Ishikawa (cell line): Measurements from ENCODE around the gene SLC6A12.
A peak's percentile ranks its signal among the peaks of the same experiment; 100 is the strongest.

Experiments
- CEBPB ChIP-seq: IDR thresholded peaks from 2 replicates; pipeline ENCODE4 v1.6.1; 2012
- CREB1 ChIP-seq: IDR thresholded peaks from 2 replicates; pipeline ENCODE4 v1.6.1; 2012; ENCODE audit warnings: low read depth
- EGR1 ChIP-seq: IDR thresholded peaks from 2 replicates; pipeline ENCODE4 v1.6.1; 2012
- EP300 ChIP-seq: IDR thresholded peaks from 2 replicates; pipeline ENCODE4 v1.6.1; 2012; ENCODE audit warnings: borderline replicate concordance
- FOXM1 ChIP-seq: IDR thresholded peaks from 2 replicates; pipeline ENCODE4 v1.6.1; 2012; ENCODE audit warnings: low read depth, borderline replicate concordance
- NFIC ChIP-seq: IDR thresholded peaks from 2 replicates; pipeline ENCODE4 v1.6.1; 2012
- RAD21 ChIP-seq: IDR thresholded peaks from 2 replicates; pipeline ENCODE4 v1.6.1; 2012; ENCODE audit warnings: low read depth
- TAF1 ChIP-seq: IDR thresholded peaks from 2 replicates; pipeline ENCODE4 v1.6.1; 2012; ENCODE audit warnings: low read depth, mild to moderate bottlenecking
- TCF12 ChIP-seq: IDR thresholded peaks from 2 replicates; pipeline ENCODE4 v1.6.1; 2012; ENCODE audit warnings: low read depth
- TEAD4 ChIP-seq: IDR thresholded peaks from 2 replicates; pipeline ENCODE4 v1.6.1; 2012
- YY1 ChIP-seq: IDR thresholded peaks from 2 replicates; pipeline ENCODE4 v1.6.1; 2012; ENCODE audit warnings: low read depth
- ZBTB7A ChIP-seq: IDR thresholded peaks from 2 replicates; pipeline ENCODE4 v1.6.1; 2012; ENCODE audit warnings: low read depth
- TF ChIP-seq, protein P1 (sequence below): IDR thresholded peaks from 2 replicates; pipeline ENCODE4 v1.6.1; 2012
- TF ChIP-seq, protein P2 (sequence below): IDR thresholded peaks from 2 replicates; pipeline ENCODE4 v1.6.1; 2012; ENCODE audit warnings: low read depth, mild to moderate bottlenecking
- TF ChIP-seq, protein P3 (sequence below): IDR thresholded peaks from 2 replicates; pipeline ENCODE4 v1.6.1; 2012

The SLC6A12 gene

DNA sequence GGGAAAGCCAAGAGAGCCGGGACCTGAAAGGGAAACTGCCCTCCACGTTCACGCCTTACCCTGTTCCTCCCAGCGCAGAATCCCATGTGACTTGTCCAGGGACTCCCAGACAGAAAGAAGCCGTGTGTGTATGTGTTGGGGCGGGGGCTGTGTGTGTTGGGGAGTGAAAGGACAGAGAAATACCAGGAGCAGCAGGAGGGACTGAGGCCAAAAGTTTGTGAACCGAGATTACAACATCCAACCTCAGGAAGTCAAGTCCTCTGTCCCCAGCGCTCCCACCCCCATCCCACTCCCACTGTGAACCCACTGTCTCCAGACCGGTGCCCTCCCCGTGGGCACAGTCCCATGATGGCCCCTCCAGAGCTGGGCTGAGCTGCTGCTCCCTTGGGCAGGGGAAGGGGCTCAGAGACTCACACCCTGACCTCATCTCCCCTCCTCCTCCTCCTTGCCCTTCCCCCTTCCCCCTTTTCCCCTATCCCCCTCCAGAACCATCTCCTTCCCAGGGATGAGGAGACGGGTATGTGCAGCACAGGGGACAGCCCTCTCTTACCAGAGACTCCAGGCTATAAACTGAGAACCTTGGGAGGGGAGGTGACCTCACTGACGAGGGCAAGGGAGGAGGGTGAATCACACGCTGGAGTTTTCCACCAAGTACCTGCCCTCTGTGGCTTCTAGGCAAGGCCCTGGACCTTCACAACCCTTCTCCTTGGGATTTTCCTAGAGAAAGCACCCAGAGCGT lies at the start of gene SLC6A12:
SLC6A12 (minus strand) TSS at position 155 of the 739 bp plus-strand sequence. CDS start 4,171 bp downstream, outside the sequence.
- 0 out of 2 replicates have a peak, but pooled peaks have one; percentile 35 for TF ChIP-seq ZBTB7A
- TF ChIP-seq EGR1 = no peak

DNA sequence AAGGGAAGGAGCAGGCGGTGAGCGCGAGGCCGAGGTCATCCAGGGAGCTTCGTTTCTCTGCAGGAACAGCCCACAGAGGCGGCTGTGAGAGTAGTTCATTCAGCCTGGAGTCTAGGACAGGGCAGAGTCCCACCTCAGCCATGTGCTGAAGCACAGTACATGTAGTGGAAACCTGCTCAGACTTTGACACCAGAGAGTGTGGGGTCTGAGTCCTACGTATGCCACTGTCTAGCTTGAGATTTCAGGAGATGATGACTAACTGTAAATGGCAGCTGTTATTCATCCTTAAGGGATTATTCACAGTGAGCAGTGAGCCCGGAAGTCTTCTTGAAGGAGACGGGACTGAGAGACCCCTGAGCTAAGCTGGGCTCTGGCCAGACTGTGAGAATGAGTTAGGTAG lies 49.6 kb upstream of the SLC6A12 start:
- TF ChIP-seq, protein P1, sequence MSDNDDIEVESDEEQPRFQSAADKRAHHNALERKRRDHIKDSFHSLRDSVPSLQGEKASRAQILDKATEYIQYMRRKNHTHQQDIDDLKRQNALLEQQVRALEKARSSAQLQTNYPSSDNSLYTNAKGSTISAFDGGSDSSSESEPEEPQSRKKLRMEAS = no peak
- TF ChIP-seq YY1 (no peak), EP300 (no peak), TEAD4 (no peak), FOXM1 (no peak), CREB1 (no peak), ZBTB7A (no peak), NFIC (no peak), TCF12 (no peak), TAF1 (no peak), EGR1 (no peak), RAD21 (no peak), CEBPB (no peak)
- TF ChIP-seq, protein P2, sequence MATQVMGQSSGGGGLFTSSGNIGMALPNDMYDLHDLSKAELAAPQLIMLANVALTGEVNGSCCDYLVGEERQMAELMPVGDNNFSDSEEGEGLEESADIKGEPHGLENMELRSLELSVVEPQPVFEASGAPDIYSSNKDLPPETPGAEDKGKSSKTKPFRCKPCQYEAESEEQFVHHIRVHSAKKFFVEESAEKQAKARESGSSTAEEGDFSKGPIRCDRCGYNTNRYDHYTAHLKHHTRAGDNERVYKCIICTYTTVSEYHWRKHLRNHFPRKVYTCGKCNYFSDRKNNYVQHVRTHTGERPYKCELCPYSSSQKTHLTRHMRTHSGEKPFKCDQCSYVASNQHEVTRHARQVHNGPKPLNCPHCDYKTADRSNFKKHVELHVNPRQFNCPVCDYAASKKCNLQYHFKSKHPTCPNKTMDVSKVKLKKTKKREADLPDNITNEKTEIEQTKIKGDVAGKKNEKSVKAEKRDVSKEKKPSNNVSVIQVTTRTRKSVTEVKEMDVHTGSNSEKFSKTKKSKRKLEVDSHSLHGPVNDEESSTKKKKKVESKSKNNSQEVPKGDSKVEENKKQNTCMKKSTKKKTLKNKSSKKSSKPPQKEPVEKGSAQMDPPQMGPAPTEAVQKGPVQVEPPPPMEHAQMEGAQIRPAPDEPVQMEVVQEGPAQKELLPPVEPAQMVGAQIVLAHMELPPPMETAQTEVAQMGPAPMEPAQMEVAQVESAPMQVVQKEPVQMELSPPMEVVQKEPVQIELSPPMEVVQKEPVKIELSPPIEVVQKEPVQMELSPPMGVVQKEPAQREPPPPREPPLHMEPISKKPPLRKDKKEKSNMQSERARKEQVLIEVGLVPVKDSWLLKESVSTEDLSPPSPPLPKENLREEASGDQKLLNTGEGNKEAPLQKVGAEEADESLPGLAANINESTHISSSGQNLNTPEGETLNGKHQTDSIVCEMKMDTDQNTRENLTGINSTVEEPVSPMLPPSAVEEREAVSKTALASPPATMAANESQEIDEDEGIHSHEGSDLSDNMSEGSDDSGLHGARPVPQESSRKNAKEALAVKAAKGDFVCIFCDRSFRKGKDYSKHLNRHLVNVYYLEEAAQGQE = no peak
- TF ChIP-seq, protein P3, sequence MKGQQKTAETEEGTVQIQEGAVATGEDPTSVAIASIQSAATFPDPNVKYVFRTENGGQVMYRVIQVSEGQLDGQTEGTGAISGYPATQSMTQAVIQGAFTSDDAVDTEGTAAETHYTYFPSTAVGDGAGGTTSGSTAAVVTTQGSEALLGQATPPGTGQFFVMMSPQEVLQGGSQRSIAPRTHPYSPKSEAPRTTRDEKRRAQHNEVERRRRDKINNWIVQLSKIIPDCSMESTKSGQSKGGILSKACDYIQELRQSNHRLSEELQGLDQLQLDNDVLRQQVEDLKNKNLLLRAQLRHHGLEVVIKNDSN = no peak

DNA sequence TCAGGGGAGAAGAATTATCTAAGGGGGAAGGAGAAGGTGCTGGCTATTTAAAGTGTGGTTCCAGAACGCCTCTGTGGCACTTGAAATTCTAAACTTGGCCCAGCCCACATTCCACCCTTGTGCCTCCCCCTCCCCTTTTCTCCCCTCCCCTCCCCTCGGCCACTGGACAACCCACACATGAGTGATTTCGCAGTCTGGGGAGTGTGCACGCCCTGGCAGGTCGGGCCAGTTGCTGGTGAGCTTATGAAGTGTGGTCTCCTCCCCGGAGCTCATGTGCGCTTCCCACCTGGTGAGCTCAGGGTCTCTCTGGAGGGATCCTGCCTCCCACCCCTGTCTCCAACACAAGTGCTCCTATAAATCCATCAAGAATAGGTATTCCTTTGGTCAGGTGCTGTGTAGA lies 48.9 kb upstream of the SLC6A12 start, which contains the start of gene SLC6A13:
SLC6A13 (minus strand) TSS at position 20 of the 400 bp plus-strand sequence. CDS start 2,784 bp downstream, outside the sequence.
- no peak for TF ChIP-seq EGR1
- 0 out of 2 replicates have a peak, but pooled peaks have one; percentile 2 for TF ChIP-seq NFIC
- TF ChIP-seq, protein P2 = no peak
- TF ChIP-seq, protein P3 = no peak
- TF ChIP-seq CEBPB = no peak
- TF ChIP-seq EP300 = no peak
- TF ChIP-seq TCF12 = no peak
- peak; percentile 80 for TF ChIP-seq TEAD4
- TF ChIP-seq ZBTB7A = peak; percentile 79
- TF ChIP-seq, protein P1 = peak; percentile 79

DNA sequence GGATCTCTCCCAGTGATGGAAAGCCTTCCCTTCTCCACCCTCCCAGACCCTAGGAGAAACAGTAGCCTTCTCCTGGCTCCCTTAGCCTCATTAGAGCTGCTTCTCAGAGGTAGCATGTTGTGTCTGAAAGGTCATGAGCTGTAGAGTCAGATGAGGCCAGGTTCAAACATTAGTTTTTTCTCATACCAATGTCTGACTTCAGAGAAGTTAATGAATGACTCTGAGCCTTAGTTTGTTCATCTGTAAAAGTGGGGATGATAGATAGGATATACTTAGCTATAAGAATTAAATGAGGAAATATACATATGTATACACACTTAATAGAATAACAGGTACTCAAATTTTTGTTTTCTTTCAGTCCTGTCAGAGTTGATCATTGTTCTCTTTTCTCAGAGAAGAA lies 48.2 kb upstream of the SLC6A12 start:
- TF ChIP-seq CREB1 = no peak
- TF ChIP-seq, protein P2 = no peak
- TF ChIP-seq NFIC = no peak
- TF ChIP-seq ZBTB7A = no peak
- TF ChIP-seq, protein P1 = no peak
- TF ChIP-seq EGR1 = no peak
- TF ChIP-seq, protein P3 = no peak
- no peak for TF ChIP-seq TCF12
- no peak for TF ChIP-seq CEBPB
- no peak for TF ChIP-seq EP300
- TF ChIP-seq FOXM1 = no peak
- TF ChIP-seq RAD21 = no peak
- no peak for TF ChIP-seq TEAD4
- TF ChIP-seq YY1 = no peak
- TF ChIP-seq TAF1 = no peak
